GM18858 (cell line): Measurements from ENCODE around the gene FAM89A.
"Not testable (repeated sequence)": the region's sequence is repeated elsewhere in the genome, so short reads cannot be mapped to it uniquely, and the experiment has no call there.

Experiments
- ATAC-seq: cut with Tn5 transposase; IDR thresholded peaks from one replicate; pipeline ENCODE4 v1.9.1; 2021; ENCODE audit not compliant: unreplicated experiment

The FAM89A gene

GRCh38 chr1:230994860-230995259, 45.2 kb downstream of the FAM89A start:
- no peak for ATAC-seq

DNA sequence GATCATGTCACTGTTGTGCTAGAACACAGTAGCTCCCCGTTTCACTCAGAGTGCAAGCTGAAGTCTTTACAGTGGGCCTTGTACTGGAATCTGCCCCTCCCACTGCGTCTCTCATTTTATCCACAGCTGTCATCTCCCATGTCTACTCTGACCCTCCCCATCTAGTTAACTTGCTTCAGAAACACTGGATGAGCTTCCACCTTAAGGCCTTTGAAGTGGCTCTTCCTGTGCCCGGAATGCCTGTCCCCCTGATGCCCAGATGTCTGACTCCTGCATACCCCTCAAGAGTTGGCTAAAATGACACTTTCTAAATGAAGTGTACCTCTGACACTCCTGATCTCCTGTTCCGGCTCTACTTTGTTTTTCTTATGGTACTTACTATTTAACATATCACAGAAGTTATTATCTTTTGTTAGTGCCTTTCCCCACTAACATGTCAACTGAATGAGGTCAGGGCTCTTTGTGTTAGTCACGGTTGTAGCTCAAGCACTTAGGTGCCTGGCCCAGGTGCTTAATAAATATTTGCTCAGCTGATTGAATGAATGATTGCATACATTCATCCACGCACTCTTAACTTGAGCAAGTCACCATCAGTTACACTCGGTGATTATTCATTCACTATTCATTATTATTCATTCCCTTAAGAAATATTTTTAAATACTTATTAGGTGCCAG, 47.8 kb downstream of the FAM89A start:
- no peak for ATAC-seq

DNA sequence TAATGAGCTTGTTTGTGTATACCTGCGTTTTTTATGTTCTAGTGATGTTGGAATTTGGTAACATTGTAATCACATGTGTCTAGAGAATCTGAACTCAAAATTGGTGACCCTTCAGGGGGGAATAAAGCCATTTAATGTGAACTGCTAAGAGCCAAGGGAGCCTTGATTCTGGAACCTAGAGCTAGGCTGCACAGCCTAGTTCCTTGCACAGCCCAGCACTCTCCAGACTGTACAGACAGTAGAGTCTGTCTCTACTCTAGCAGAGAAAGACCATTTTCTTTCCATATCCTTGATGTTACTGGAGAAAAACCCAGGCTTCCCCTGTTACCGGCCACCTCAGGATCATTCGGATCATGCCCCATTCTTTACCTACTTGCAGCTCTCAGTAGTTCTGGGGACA, 52.6 kb downstream of the FAM89A start:
- no peak for ATAC-seq

DNA sequence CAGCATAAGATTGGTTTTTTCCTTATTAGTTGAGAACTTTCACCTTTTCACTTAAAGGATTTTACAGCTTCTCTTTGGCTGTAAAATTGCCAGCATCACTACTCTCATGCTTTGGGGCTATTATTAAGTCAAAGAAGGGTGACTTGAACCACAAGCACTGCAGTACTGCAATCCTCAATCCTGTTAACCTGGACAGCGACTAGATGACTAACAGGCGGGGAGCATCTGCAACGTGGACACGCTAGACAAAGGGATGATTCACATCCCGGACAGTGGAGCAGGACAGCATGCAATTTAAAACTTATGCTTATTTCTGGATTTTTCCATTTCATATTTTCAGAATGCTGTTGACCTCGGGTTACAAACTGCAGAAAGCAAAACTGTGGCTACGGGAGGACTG, 53.1 kb downstream of the FAM89A start:
- no peak for ATAC-seq

DNA sequence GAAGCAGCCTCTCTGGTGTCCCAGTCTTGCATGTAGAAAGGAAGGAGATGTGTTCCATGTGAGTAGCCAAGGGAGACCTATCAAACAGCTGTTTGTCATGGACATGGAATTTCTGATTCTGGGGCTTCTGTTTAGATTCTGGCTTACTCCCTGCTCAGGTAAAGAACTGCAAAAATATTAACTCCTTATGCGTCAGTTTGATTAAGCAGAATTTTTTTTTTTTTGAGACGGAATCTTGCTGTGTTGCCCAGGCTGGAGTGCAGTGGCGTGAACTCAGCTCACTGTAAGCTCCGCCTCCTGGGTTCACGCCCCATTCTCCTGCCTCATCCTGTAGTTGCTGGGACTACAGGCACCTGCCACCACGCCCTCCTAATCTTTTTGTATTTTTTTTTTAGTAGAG, 54.3 kb downstream of the FAM89A start:
- ATAC-seq, result no peak

DNA sequence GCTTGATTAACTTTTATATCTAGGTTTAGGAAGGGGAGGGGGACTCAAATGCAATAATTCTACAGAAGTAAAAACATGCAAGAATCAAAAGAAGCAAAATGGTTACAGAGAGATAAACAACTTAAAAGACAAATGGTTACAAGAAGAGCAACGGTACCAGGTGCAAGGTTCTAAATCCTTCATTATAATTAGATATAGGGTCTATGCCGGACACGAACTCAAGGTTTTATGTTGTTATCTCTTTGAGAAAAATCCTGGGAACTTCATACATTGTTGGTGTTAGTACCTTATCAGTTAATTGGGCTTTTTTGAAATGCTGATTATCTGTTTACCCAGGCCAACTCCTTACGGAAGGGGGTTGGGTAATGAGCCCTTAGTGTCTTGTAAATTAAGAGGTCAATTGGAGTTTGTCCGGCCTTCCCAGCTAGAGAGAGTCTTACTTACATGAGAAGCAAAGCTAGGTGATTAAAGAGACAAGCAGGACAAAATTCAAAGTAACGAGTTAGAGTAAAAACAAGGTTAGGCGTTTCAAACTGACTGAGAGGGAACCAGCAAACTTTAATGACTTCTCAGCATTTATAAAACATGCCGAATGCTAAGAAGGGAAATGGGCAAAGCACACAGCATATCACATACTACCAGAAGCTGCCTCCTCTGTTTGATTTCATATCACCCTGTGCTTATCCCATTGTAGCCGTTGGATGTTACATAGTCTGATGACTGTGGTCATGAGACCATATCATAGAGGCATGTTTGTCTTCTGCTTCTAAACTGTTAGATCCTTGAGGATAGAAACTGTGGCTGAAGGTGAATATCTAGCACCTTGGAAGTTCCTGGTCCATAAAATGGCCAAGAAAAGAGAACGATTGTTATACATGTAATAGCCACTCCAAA, 55.2 kb downstream of the FAM89A start:
- not testable (repeated sequence) for ATAC-seq

DNA sequence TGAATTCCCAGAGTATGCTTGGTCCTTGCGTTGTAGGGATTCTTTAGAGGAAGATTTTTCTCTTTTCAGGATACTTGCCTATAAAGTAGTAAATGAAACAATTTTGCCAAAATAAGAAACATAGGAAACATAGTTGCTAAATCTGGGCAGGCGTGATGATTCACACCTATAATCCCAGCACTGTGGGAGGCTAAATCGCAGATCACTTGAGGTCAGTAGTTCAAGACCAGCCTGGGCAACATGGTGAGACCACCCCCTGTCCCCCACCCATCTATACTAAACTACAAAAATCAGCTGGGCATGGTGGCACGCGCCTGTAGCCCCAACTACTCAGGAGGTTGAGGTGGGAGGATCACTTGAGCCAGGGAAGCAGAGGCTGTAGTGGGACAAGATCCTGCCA, 56.2 kb downstream of the FAM89A start:
- no peak for ATAC-seq

DNA sequence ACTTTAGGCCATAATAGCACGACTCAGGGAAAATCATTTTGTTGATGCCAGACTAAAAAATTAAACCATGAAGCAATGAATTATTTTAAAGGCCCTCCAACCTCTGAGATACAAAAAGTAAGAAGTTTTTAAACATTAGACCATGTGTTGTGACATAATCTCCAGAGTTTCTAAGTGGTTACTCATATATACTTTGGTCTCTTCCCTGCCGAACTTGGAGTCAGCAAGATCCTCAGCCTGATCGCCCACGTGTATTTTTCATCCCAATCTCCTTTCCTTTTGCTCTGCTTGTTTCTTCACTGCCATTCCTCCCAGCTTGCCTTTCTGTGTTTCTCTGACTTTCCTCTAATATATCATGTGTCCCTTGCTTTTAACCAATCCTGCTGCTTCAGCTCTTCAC, 57.4 kb downstream of the FAM89A start:
- ATAC-seq, result no peak

- ATAC-seq, result no peak
These were observed 60.1 kb downstream of the FAM89A start for GRCh38 chr1:230979952-230980351.

DNA sequence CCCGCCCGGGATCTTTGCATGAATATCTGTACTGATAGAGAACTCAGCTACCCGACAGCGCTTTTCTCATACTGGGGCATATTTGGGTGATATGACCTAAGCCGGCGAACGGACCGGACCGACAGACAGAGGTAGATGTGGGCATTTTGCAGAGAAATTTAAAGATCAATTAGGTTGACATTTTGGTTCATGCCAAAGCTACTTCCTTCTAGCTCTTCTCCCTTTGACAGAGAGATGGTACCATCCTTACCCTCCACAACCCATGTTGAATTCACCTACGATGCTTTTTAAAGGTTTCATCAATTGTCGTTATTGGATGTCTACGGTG, 60.7 kb downstream of the FAM89A start:
- ATAC-seq, result no peak

DNA sequence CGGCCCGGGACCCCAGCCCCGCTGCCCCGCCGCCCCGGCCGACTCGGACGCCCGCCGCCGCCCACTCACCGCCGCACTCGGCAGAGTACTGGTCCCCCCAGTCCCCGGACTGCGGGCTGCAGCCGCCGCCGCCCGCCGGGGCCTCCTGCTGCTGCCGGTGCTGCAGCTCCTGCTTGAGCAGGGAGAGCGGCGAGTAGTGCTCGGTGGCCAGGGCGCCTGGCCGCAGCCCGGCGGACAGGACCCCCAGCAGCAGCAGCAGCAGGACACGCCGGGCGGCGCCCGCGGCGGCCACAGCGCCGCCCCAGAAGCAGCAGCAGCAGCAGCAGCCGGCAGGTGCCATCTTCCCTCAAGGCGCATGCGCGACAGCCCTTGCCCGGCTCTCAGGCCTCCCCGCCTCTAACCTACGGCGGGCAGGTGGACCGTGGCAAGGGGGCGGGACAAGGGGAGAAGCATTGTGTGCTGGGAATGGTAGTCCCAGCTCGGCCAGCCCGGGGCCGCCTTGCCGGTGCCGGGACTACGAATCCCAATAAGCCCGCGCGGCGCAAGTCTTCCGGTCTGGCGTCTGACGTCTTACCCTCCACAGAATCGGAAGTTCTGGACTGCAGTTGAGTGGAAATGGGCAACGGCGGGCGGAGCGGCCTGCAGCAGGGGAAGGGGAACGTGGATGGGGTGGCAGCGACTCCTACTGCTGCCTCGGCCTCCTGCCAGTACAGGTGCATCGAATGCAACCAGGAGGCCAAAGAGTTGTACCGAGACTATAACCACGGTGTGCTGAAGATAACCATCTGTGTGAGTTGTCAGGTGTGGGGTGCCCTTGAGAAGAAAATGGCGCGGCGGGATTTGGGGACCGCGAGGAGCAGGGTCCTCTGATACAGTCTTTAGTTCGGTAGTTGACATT, 61.3 kb downstream of the FAM89A start, which contains the start of the genes ARV1 and TTC13:
Gene ARV1, plus strand, starts transcription at position 604 of the 898 bp plus-strand sequence. Its CDS starts 12 bp downstream, at position 616.
Gene TTC13, minus strand, starts transcription at position 371 of the 898 bp plus-strand sequence. Its CDS starts 31 bp downstream, at position 340.
- ATAC-seq, result peak; percentile 85

GRCh38 chr1:230977761-230978490, 62.1 kb downstream of the FAM89A start:
- no peak for ATAC-seq

GRCh38 chr1:230976825-230977747, 63.0 kb downstream of the FAM89A start:
- no peak for ATAC-seq

DNA sequence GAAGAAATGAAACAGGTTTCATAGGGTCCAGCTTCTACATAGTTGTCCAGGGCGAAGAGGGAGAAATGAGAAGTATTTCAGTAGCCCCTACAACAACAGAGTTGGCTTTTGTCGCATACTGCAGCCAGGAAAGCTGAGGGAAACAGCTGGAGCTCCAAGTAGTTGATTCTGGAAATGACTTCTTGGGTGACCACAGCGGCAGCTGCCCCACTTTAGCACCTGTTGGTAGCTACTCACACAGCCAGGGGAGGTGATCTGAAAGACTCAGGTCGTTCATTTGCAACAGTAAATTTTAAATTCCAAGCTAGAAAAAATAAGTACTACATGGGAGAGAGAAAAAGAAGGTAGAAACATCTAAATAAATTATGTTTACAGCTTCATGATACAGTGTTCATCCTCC, 63.7 kb downstream of the FAM89A start:
- ATAC-seq, result no peak

GRCh38 chr1:230975636-230976035, 64.4 kb downstream of the FAM89A start:
- no peak for ATAC-seq

GRCh38 chr1:230972855-230973271, 67.2 kb downstream of the FAM89A start:
- peak; percentile 81 for ATAC-seq

DNA sequence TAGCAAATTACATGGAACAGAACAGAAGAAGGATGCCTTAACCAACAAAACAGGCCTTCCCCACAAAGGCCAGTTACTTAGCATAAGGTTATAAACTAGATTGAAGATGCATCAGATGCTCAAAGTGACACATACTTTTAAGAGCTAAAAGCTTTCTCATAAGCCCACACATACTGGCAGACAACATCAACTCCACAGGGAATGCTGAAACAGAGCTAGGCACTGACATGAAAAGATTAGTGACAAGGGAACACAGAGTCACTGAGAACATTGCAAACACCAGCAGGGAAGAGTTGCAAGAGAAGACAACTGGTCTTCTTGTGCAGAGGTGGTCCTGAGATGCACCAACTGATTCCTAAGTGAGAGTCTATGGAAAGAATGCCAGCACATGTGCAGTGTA, 68.3 kb downstream of the FAM89A start:
- ATAC-seq, result no peak

DNA sequence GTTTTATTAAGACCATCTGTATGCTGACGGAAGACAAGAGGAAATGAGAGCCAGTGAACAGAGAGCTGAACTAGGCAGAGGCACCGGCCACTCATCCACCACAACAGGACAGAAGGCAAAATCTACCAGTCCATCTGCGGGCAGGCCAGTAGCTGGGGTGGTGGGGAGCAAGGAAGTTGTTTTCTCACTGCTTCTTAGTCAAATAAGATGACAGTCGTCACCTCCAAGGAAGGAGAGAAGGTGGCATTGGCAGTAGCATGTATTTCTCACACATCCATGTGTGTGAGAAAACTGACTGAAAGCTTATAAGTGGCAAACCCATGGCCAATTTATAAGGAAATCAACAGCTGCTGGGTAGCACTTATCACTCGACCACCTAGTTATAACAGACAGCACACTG, 69.6 kb downstream of the FAM89A start:
- no peak for ATAC-seq
